ENCODE data around the gene CWC27.

- TF ChIP-seq POLR2A (IDR thresholded peaks at IDR 0.05), result no peak
- TF ChIP-seq CTCF (IDR thresholded peaks at IDR 0.05 in 8 of 11, conservative IDR thresholded peaks at IDR 0.05 in 3 of 11), result no peak
Measured at GRCh38 chr5:64792469-64792868, 23.7 kb downstream of the CWC27 start.

All from spleen (tissue), 7 donors.